Left lobe of liver (tissue), 2 donors: Measurements from ENCODE around the gene SRRM3. TPM values are rescaled to one million over a fixed set of nuclear protein-coding genes. Genes with fewer than 3 reads are reported as not detected.
A peak's percentile ranks its signal among the peaks of the same experiment; 100 is the strongest.
"Not testable (repeated sequence)": the region's sequence is repeated elsewhere in the genome, so short reads cannot be mapped to it uniquely, and the experiment has no call there.

Experiments used
- ATAC-seq: fragments of 200-7000 bp; cut with Tn5 transposase; one replicate; pipeline ENCODE4 v1.9.1; 2020; ENCODE audit warnings: mild to moderate bottlenecking, moderate library complexity
- DNase-seq: peaks from one replicate; pipeline ENCODE4 v3.0.0-alpha.2; 2020; ENCODE audit warnings: low spot score
- total RNA-seq: library from RNA; stranded (reverse); gene quantifications from one replicate; pipeline ENCODE4 v1.2.1, GENCODE V29; 2021
- donor health status: DM: no; HTN: no; CAD: no; lungs with moderate emphysema.
- donor health status: DM: no; HTN: yes; CAD: no.

SRRM3 gene
- total RNA-seq, 1 donor from 2014 or later: 0.20 TPM

DNA sequence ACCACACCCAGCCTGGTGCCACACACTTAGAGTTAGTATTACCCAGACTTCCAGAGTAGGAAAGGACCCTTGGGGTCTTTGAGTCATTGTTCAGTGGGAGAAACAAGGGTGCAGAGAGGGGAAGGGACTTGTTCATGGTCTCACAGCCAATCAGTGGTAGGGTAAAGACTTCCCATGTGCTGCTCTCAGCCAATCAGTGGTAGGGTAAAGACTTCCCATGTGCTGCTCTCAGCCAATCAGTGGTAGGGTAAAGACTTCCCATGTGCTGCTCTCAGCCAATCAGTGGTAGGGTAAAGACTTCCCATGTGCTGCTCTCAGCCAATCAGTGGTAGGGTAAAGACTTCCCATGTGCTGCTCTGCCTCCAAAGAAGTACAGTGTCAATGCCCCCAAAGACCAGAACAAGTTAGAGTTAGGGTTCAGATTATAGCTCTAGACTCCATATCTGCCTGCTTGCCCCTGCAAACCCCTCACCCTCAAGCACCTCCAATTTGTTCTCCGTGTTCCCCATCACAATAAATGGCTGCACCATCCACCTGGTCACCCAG lies 25.3 kb downstream of the SRRM3 start:
- not testable (repeated sequence) for DNase-seq, ATAC-seq

DNA sequence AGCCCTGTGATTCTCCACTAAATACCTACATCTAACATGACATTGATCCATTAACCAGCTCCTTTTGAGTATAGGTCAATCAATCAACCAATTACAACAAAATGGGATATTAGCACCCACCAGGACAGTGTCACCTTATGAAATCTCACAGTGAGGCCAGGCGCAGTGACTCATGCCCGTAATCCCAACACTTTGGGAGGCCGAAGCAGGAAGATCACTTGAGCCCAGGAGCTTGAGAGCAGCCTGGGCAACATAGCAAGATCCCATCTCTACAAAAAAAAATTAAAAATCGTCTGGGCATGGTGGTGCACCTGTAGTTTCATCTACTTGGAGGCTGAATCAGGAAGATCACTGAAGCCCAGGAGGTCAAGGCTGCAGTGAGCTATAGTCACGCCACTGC lies 28.5 kb downstream of the SRRM3 start:
- DNase-seq (no peak), ATAC-seq (no peak)

DNA sequence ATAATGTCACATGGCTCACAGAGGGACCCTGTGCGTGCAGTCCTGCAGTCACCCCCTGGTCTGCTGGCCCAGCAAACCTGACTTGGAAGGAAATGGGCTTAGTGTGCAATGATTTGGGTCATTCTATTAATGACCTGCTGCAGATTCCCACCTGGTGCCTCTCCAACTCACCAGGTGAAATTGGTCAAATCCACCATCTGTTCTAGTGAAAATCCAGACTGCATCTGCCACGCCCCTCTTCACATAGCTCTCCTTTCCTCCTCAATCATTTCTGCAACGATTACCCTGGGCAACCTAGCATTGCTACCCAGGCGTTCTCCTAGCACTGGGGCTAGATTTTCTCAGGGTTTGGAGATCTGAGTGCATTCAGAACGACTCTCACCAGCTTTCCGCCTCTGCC lies 29.4 kb downstream of the SRRM3 start:
- DNase-seq: no peak

GRCh38 chr7:76231583-76231982 lies 29.9 kb downstream of the SRRM3 start:
- DNase-seq (no peak), ATAC-seq (no peak)

More for the DNA sequence above, 29.4 kb downstream of the SRRM3 start:
- no peak for ATAC-seq

GRCh38 chr7:76232698-76233097 lies 31.0 kb downstream of the SRRM3 start:
- no peak for ATAC-seq
- DNase-seq: no peak

DNA sequence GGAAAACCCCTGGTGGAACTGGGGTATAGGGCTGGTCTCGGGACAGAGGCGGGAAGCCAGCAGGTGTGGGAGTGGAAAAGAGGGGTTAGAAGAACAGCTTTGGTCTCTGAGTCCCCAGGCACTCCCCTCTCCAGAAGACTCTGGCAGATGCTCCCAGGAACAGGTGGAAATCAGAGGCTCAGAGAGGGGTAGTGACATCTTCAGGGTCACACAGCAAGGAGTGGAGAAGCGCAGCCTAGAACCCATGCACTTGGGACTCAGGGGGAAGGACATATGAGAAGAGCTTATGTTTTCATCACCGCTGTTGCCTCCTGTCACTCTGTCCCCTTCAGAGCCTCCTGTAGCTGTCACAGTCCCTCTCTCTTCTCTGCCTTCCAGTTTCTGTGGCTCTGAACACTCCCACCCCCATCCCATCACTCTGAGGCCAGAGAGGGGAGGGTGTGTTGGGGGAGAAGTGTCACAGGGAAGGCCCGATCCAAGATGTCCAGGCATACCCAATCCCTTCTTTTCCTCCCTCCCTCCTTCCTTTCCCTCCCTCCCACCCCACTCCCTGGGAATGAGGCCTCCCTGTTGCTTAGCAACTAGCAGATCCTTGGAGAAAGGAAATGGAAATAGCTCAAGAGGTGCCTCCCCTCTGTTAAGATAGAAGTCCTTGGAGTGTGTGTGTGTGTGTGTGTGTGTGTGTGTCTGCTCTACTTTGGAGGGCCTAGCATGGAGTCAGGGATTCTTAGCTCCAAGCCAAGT lies 32.0 kb downstream of the SRRM3 start:
- DNase-seq (no peak), ATAC-seq (no peak)

- ATAC-seq: no peak
Measured at GRCh38 chr7:76234282-76234584, 32.5 kb downstream of the SRRM3 start.

GRCh38 chr7:76234931-76235441 lies 33.3 kb downstream of the SRRM3 start:
- DNase-seq (peak; percentile 52), ATAC-seq (peak; percentile 84)

More at GRCh38 chr7:76234282-76234584, 32.5 kb downstream of the SRRM3 start:
- no peak for DNase-seq

- ATAC-seq (no peak), DNase-seq (no peak)
Measured at GRCh38 chr7:76236224-76236623, 34.5 kb downstream of the SRRM3 start.

- ATAC-seq (no peak), DNase-seq (no peak)
Measured at GRCh38 chr7:76238326-76238725, 36.6 kb downstream of the SRRM3 start.

DNA sequence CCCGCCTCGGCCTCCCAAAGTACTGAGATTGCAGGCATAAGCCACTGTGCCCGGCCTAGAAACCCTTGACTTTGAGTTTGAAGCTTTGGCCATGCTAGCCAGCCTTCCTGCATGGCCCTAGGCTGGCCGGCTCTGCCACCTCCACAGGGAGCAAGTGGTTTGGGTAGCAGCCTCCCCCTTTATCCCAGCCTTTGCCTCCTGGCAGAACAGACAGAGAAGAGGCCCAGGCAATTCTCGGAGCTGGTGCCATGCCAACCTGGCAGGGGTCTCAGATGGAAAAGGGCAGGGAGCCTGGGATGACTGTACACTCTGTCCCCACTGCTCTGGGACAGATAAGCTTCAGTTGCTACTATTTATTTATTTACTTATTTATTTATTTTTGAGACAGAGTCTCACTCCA lies 39.4 kb downstream of the SRRM3 start:
- DNase-seq (no peak), ATAC-seq (no peak)

- ATAC-seq, DNase-seq: not testable (repeated sequence)
Measured at GRCh38 chr7:76242517-76243063, 40.9 kb downstream of the SRRM3 start.

GRCh38 chr7:76244781-76245391 lies 43.2 kb downstream of the SRRM3 start:
- ATAC-seq (no peak), DNase-seq (no peak)

DNA sequence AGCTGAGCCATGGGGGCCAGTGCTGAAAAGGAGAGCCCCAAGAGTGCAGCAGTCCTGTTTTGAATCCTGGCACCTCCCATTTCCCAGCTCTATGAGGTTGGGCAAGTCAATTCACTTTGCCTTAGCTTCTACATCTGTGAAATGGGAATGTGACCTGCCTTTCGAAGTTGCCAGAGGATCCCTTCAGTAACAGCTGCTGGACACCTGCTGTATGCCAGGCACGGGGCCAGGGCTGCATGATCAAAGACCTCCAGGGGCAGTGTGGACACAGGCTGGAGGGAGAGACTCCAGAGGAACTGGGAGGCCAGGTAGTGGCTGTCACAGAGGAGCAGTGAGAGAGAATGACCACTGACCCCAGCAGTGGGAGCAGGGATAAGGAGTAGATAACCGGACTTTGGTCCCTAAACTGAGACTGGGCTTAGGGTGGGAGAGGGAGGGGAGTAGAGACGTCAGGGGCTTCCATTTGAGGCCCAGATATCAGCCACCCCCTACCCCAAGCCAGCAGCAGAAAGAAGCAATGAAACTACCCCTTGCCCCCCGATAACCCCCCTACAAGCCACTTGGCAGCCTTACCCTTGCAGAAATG lies 45.2 kb downstream of the SRRM3 start:
- ATAC-seq: no peak

GRCh38 chr7:76247938-76248337 lies 46.2 kb downstream of the SRRM3 start:
- DNase-seq (no peak), ATAC-seq (no peak)

More for the DNA sequence above, 45.2 kb downstream of the SRRM3 start:
- no peak for DNase-seq

GRCh38 chr7:76252021-76252420 lies 50.3 kb downstream of the SRRM3 start:
- no peak for DNase-seq
- ATAC-seq: no peak

DNA sequence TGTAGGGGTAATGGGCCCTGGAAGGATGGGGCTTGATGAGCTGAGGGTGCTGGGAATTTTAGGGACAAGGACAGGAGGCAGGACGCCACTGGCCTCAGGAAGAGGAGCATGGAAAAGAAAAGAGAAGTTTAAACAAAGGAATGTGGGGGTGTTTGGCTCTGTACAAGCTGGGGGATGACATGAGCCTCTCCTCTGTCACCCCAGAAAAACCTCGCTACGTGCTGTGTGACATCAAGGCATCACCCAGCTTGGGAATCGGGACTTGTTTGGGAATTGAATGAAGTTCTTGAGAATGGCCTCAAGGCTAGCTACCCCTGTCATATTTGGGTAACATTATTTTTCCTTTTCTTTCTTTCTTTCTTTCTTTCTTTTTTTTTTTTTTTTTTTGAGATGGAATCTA lies 53.1 kb downstream of the SRRM3 start:
- no peak for DNase-seq
- ATAC-seq: no peak

- no peak for DNase-seq
- no peak for ATAC-seq
Measured at GRCh38 chr7:76257973-76258372, 56.3 kb downstream of the SRRM3 start.

DNA sequence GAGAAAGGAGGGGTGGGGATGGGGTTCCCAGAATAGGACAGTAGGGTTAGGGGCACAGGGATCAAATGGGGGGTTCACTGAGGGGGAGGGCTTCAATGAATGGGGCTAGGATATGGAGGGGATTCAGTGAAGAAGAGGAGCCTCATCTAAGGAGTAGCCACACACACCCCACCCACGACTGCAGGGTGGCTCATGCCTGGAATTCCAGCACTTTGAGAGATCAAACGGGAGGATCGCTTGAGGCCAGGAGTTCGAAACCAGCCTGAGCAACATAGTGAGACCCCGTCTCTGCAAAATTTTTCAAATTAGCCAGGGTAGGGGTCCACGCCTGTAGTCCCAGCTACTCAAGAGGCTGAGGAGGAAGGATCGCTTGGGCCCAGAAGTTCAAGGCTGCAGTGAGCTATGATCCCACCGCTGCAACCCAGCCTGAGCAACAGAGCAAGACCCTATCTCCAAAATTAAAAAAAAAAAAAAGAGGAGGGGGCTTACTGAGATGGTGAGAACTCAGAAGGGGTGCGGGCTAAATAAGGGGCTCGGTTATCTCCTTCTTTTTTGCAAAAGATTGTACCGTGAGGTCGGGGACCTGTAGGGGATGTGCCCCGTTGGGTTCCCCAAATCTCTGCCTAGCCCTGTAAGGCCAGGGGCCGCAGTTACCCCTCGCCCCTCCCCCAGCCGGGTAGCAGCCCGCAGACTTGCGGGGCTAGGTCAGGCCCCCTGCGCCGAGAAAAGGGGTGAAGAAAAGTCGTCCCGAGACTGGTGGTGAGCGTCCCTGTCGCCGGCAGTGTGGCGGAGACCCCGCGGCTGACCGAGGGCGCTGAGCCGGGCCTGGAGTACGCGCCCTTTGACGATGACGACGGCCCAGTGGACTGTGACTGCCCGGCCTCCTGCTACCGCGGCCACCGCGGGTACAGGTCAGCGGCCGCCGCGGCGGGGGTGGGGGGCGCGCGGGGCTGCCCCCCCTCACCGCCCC lies 57.7 kb downstream of the SRRM3 start:
- no peak for DNase-seq
- ATAC-seq: peak; percentile 47

DNA sequence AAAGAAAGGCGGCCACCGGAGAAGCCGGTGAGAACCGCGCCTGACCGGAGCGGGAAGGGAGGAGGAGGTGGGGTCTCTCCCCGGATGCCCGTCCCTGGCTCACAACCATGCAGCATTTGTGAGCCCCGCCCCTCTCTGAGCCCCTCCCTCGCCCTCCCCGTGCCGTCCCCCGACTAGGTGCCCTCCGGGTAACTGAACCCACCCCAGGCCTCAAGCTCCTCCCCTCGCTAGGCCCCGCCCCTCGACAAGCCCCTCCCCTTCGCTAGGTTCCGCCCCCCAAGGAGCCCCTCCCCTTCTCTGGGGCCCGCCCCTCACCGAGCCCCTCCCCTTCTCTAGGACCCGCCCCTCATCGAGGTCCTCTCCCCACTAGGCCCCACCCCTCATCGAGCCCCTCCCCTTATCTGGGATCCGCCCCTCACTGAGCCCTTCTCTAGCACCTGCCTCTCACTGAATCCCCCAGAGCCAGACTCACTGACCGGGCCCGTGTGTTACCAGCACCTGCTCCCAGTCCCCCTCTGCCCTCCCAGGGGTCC lies 58.5 kb downstream of the SRRM3 start:
- peak; percentile 73 for ATAC-seq
- DNase-seq: no peak
